Muscle of arm (tissue), 12 donors: Measurements from ENCODE around the gene PARD3. TPM values are rescaled to one million over a fixed set of nuclear protein-coding genes. Genes with fewer than 3 reads are reported as not detected.

Source experiments
- DNase-seq: peaks from one replicate; pipeline ENCODE4 v3.0.0-alpha.2; 2013
- polyA plus RNA-seq, 12 donors: library from polyadenylated mRNA; unstranded; fragments of 120-200 nt; gene quantifications; one replicate each; pipeline ENCODE4 v1.2.1, GENCODE V29; 2013; ENCODE audit not compliant: insufficient read length in 12 of 12

PARD3 gene
- polyA plus RNA-seq, 12 donors, result 40.7 to 93.0 (median 44.5) TPM; not detected in 1

- DNase-seq, result no peak
Measured at GRCh38 chr10:34348917-34349485, 466.1 kb downstream of the PARD3 start.

- DNase-seq, result no peak
Measured at GRCh38 chr10:34348021-34348420, 467.1 kb downstream of the PARD3 start.

- no peak for DNase-seq
Measured at GRCh38 chr10:34347131-34347530, 468.0 kb downstream of the PARD3 start.

GRCh38 chr10:34346516-34347100, 468.5 kb downstream of the PARD3 start:
- peak; percentile 12 for DNase-seq

- DNase-seq, result no peak
Measured at GRCh38 chr10:34345383-34345782, 469.7 kb downstream of the PARD3 start.

GRCh38 chr10:34343764-34344163, 471.3 kb downstream of the PARD3 start:
- DNase-seq, result no peak

GRCh38 chr10:34341473-34341872, 473.6 kb downstream of the PARD3 start:
- no peak for DNase-seq

- DNase-seq, result no peak
Measured at GRCh38 chr10:34340934-34341333, 474.2 kb downstream of the PARD3 start.

- no peak for DNase-seq
Measured at GRCh38 chr10:34339816-34340553, 475.1 kb downstream of the PARD3 start.

- DNase-seq, result no peak
Measured at GRCh38 chr10:34337917-34338316, 477.2 kb downstream of the PARD3 start.

GRCh38 chr10:34335960-34336690, 479.0 kb downstream of the PARD3 start:
- DNase-seq, result no peak

- no peak for DNase-seq
Measured at GRCh38 chr10:34334908-34335307, 480.2 kb downstream of the PARD3 start.

GRCh38 chr10:34333513-34333912, 481.6 kb downstream of the PARD3 start:
- DNase-seq, result no peak

GRCh38 chr10:34327184-34327583, 487.9 kb downstream of the PARD3 start:
- no peak for DNase-seq

- no peak for DNase-seq
Measured at GRCh38 chr10:34323192-34323591, 491.9 kb downstream of the PARD3 start.

- no peak for DNase-seq
Measured at GRCh38 chr10:34320265-34320664, 494.8 kb downstream of the PARD3 start.

GRCh38 chr10:34319197-34319846, 495.8 kb downstream of the PARD3 start:
- DNase-seq, result no peak

- DNase-seq, result no peak
Measured at GRCh38 chr10:34316154-34316553, 498.9 kb downstream of the PARD3 start.

GRCh38 chr10:34314457-34314856, 500.6 kb downstream of the PARD3 start:
- no peak for DNase-seq

GRCh38 chr10:34313888-34314287, 501.2 kb downstream of the PARD3 start:
- no peak for DNase-seq

GRCh38 chr10:34313353-34313752, 501.7 kb downstream of the PARD3 start:
- no peak for DNase-seq

GRCh38 chr10:34311679-34312078, 503.4 kb downstream of the PARD3 start:
- no peak for DNase-seq
